Measurements from ENCODE around the gene LDLR. TPM values are rescaled to one million over a fixed set of nuclear protein-coding genes. Genes with fewer than 3 reads are reported as not detected.

Gene LDLR
- total RNA-seq, 1 donor from 2014 or later = 153 TPM

DNA sequence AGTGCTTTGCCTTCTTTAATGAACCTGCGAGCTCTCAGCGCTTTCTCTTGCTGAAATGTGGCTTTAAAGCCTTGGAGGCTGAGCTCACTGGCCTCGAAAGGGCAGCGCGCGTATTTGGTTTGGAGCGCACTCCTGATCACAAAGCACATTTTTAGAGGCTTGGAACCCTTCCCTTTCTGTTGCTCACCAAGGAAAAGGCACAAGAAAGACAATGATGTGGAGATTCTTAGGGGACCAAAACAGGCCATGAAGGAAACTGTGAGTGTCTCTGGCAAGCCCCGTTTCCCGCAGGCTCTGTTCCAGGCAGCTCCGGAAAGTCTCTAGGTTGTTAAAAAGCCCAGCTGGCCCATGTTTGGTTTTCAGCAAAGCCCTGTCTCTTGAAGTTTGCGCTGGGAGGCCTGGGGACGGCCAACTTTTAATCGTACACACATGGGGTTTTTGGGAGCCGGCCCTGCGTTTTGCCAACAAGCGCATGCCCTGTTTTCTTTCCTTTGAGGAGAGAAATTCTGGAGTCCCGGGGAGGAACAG, 75.7 kb downstream of the LDLR start:
- H3K9ac ChIP-seq (ENCODE audit: low read length) = peak overlapping the region; percentile 53
- H3K36me3 ChIP-seq (ENCODE audit: insufficient read depth, low read length) = peaks cover 4% of the 10 kb centered on the region
- peaks cover 32% of the 10 kb centered on the region for H3K36me3 Mint-ChIP-seq (ENCODE audit: low read depth, unreplicated experiment)
- no peaks in the 10 kb centered on the region for H3K27me3 Mint-ChIP-seq (ENCODE audit: low read depth, unreplicated experiment)
- no peaks in the 10 kb centered on the region for H3K27me3 ChIP-seq (ENCODE audit: insufficient read depth, low read length)
- no peaks in the 10 kb centered on the region for H3K79me2 ChIP-seq (ENCODE audit: insufficient read depth, low read length)
- H3K27ac Mint-ChIP-seq (ENCODE audit: unreplicated experiment) = no peak overlapping the region
- DNase-seq (ENCODE audit: low read depth) (peak; percentile 92), FAIRE-seq (peak; percentile 60)
- no peak overlapping the region for H3K4me3 ChIP-seq (ENCODE audit: insufficient read depth, low read depth, low read length)
- peaks cover 38% of the 10 kb centered on the region for H3K4me1 ChIP-seq (ENCODE audit: insufficient read depth, low read length)
- peak overlapping the region; percentile 68 for H3K4me2 ChIP-seq (ENCODE audit: low read length)
- peaks cover 6% of the 10 kb centered on the region for H3K4me1 Mint-ChIP-seq (ENCODE audit: low read depth, unreplicated experiment)
- peak overlapping the region; percentile 13 for H2AFZ ChIP-seq (ENCODE audit: low read depth, low read length)
- H4K20me1 ChIP-seq (ENCODE audit: insufficient read depth, low read length) = no peaks in the 10 kb centered on the region
- H3K4me3 Mint-ChIP-seq (ENCODE audit: unreplicated experiment) = no peak overlapping the region
- H3K9me3 Mint-ChIP-seq (ENCODE audit: unreplicated experiment) = no peaks in the 10 kb centered on the region
- peak overlapping the region; percentile 61 for H3K27ac ChIP-seq (ENCODE audit: low read depth, low read length)
- no peaks in the 10 kb centered on the region for H3K9me3 ChIP-seq (ENCODE audit: insufficient read depth, low read depth, low read length)
- TF ChIP-seq, protein P1, sequence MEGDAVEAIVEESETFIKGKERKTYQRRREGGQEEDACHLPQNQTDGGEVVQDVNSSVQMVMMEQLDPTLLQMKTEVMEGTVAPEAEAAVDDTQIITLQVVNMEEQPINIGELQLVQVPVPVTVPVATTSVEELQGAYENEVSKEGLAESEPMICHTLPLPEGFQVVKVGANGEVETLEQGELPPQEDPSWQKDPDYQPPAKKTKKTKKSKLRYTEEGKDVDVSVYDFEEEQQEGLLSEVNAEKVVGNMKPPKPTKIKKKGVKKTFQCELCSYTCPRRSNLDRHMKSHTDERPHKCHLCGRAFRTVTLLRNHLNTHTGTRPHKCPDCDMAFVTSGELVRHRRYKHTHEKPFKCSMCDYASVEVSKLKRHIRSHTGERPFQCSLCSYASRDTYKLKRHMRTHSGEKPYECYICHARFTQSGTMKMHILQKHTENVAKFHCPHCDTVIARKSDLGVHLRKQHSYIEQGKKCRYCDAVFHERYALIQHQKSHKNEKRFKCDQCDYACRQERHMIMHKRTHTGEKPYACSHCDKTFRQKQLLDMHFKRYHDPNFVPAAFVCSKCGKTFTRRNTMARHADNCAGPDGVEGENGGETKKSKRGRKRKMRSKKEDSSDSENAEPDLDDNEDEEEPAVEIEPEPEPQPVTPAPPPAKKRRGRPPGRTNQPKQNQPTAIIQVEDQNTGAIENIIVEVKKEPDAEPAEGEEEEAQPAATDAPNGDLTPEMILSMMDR (IDR thresholded peaks at IDR 0.05; ENCODE audit: insufficient read depth, low read depth, low read length) = no peak
- no peak for TF ChIP-seq EZH2 (IDR thresholded peaks at IDR 0.05; ENCODE audit: insufficient read depth, low read length)

DNA sequence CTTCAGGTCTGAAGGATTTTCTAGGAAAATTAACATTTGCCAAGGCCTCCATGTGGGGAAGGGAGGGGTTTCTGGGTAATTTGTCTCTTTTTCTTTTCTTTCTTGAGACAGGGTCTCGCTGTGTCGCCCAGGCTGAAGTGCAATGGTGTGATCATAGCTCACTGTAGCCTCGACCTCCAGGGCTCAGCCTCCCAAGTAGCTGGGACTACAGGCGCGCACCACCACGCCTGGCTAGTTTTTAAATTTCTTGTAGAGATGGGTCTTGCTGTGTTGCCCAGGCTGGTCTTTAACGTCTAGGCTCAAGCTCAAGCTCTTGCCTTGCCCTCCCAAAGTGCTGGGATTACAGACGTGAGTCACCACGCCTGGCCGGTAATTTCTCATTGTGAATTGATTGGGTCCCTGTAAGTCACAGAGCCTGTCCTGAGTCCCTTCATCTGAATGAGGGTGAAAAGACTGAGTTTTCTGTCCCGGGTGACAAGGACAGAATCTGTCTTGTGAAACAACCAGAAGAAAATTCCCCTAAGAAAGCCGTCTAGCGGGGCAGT, 76.3 kb downstream of the LDLR start:
- peaks cover 8% of the 10 kb centered on the region for H3K36me3 ChIP-seq (ENCODE audit: insufficient read depth, low read length)
- no peak for DNase-seq (ENCODE audit: low read depth)
- H3K4me3 Mint-ChIP-seq (ENCODE audit: unreplicated experiment) = no peak overlapping the region
- H3K79me2 ChIP-seq (ENCODE audit: insufficient read depth, low read length) = no peaks in the 10 kb centered on the region
- peak overlapping the region; percentile 61 for H3K27ac ChIP-seq (ENCODE audit: low read depth, low read length)
- no peaks in the 10 kb centered on the region for H3K9me3 Mint-ChIP-seq (ENCODE audit: unreplicated experiment)
- no peaks in the 10 kb centered on the region for H3K27me3 ChIP-seq (ENCODE audit: insufficient read depth, low read length)
- H3K9ac ChIP-seq (ENCODE audit: low read length) = peak overlapping the region; percentile 53
- peaks cover 32% of the 10 kb centered on the region for H3K36me3 Mint-ChIP-seq (ENCODE audit: low read depth, unreplicated experiment)
- H3K4me1 ChIP-seq (ENCODE audit: insufficient read depth, low read length) = peaks cover 38% of the 10 kb centered on the region
- H3K9me3 ChIP-seq (ENCODE audit: insufficient read depth, low read depth, low read length) = no peaks in the 10 kb centered on the region
- peaks cover 6% of the 10 kb centered on the region for H3K4me1 Mint-ChIP-seq (ENCODE audit: low read depth, unreplicated experiment)
- no peak for FAIRE-seq
- TF ChIP-seq EZH2 (IDR thresholded peaks at IDR 0.05; ENCODE audit: insufficient read depth, low read length) = no peak
- TF ChIP-seq, protein P1 (IDR thresholded peaks at IDR 0.05; ENCODE audit: insufficient read depth, low read depth, low read length) = no peak
- H3K4me3 ChIP-seq (ENCODE audit: insufficient read depth, low read depth, low read length) = no peak overlapping the region
- H3K4me2 ChIP-seq (ENCODE audit: low read length) = peak overlapping the region; percentile 68
- no peaks in the 10 kb centered on the region for H3K27me3 Mint-ChIP-seq (ENCODE audit: low read depth, unreplicated experiment)
- peak overlapping the region; percentile 13 for H2AFZ ChIP-seq (ENCODE audit: low read depth, low read length)
- H3K27ac Mint-ChIP-seq (ENCODE audit: unreplicated experiment) = no peak overlapping the region
- H4K20me1 ChIP-seq (ENCODE audit: insufficient read depth, low read length) = no peaks in the 10 kb centered on the region

All from astrocyte (in vitro differentiated cells and primary cell).